A673 (cell line): ENCODE results near the gene DDX39A.

Source experiments
- CTCF ChIP-seq: fragments of 300-800, 200-600 bp; sonication (generic); conservative IDR thresholded peaks from 2 replicates; pipeline ENCODE4 v1.5.1; 2017; ENCODE audit warnings: low read depth, mild to moderate bottlenecking, antibody characterized with exemption, low read length, moderate library complexity, mixed read lengths
- EZH2 ChIP-seq: fragments of 200-600 bp; sonication (generic); IDR thresholded peaks from 2 replicates; pipeline ENCODE4 v1.6.1; 2017; ENCODE audit warnings: borderline replicate concordance, low read depth, mild to moderate bottlenecking, mixed read lengths, antibody characterized with exemption, low read length; ENCODE audit not compliant: poor library complexity, severe bottlenecking

- TF ChIP-seq CTCF: no peak
- TF ChIP-seq EZH2: no peak
These were observed 43.4 kb downstream of the DDX39A start for GRCh38 chr19:14375582-14376291.
